Iris pigment epithelial cell (primary cell): ENCODE results near the gene LOXL1.

ENCODE experiments used
- DNase-seq: peaks from one replicate; pipeline ENCODE4 v3.0.0-alpha.2; 2011; ENCODE audit warnings: low read depth

LOXL1 gene

GRCh38 chr15:73899197-73900094 is 26.8 kb upstream of the LOXL1 start:
- no peak for DNase-seq

GRCh38 chr15:73900095-73900712 is 26.1 kb upstream of the LOXL1 start:
- no peak for DNase-seq

DNA sequence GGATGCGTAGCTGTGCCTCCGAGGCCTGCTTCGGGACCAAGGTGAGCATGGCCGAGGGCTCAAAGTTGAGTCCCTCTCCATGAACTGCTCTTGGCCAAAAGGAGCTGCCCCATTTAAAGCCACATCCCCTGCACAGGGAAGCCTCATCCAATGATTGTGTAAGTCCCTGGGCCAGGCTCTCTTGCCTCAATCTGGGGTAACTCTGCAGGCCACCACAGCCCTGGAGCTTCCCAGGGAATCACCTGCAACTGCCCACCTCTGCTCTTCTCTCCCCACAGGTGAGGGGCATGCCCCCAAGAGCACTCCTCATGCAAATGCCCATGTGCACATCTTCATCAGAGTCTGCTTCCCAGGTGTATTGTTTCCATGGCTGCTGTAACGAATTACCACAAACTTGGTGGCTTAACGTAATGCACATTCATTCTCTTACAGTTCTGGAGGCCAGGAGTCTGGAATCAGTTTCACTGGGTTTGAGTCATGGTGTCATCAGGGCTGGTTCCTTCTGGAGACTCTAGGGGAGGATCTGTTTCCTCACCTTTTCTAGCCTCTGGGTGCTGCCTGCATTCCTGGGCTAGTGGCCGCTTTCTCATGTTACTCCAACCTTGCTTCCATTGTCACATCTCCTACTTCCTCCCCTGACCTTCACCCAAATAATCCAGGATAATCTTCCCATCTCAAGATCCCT is 25.0 kb upstream of the LOXL1 start:
- no peak for DNase-seq

DNA sequence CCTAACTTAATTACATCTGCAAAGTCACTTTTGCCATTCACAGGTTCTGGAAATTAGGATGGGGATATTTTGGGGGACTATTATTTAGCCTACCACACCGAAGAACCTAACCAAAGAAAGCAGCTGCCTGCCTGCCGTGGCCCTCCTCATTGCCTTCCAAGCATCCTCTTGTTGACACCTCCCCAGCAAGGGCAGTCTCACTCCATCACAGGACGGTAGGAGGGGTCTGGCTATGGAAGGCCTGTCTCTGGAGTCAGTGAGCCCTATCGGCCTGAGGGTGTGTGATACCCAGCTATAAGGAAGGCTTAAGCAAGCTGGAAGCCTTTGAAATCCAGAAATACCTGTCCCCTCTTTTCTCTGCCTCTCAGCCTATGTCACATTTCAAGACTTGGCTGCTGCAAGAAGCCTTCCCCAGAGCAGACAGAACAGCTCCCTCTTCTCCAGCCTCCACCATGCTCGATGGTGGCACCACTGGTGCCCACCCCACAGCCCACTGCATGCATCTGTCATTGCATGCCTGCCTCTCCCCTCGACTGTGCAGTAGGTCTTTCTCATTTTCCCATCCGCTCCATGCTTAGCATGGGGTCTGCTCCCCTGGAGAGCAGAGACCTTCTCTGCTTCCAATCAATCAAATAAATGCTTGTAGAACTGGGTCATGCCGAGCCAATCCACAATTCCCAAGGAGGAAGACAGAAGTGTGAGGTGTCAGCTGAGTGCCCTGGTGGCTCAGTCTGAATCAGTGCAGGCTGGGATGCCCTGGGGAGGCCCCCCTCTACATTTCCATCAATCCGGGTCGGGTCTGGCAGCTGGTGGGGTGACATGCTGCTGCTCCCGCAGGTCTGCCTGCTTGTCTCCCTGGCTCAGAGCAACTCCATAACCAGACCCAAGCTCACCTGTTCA is 23.9 kb upstream of the LOXL1 start:
- DNase-seq: no peak

GRCh38 chr15:73904026-73904815 is 22.0 kb upstream of the LOXL1 start:
- no peak for DNase-seq

- no peak for DNase-seq
Observed at GRCh38 chr15:73905225-73905827, 20.9 kb upstream of the LOXL1 start.

GRCh38 chr15:73906346-73907034 is 19.8 kb upstream of the LOXL1 start:
- DNase-seq: peak; percentile 58

- no peak for DNase-seq
Observed at GRCh38 chr15:73907035-73907408, 19.2 kb upstream of the LOXL1 start.

DNA sequence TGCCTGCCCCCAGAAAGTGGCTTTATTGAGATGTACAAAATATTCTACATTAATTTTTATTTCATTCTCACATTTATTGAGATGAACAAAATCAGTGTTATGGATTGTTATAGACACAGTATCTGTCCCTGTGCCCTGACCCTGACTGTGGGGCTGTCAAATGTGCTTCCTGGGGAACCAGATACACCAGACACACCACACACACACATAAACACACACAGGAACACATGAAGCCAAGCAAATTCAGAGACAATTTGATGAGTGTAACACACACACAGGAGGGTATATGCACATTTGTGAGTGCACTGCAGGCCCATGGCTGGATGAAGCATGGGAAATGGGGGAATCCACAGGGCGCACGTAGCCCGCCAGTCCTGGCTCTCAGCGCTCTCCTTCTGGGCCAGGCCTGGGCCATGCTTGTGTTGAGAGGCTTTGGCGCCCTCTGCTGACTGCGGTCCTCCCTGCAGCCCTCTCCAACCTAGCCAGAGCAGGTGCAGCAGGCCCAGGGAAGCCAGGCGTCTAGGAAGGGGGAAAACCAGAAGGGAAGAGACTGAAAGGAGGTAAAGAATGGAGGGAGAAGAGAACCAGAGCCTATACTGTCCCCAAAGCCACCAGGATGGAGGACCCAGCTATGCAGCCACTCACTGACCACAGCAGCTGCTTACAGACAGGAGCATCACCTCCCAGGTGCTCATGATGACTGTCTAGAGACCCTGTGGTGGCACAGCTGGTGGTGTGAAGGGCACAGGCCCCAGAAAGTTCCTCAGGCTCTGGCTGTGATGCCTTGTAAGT is 18.0 kb upstream of the LOXL1 start:
- DNase-seq: peak; percentile 67

- no peak for DNase-seq
Observed at GRCh38 chr15:73908822-73909122, 17.5 kb upstream of the LOXL1 start.

GRCh38 chr15:73909651-73910050 is 16.6 kb upstream of the LOXL1 start:
- no peak for DNase-seq

DNA sequence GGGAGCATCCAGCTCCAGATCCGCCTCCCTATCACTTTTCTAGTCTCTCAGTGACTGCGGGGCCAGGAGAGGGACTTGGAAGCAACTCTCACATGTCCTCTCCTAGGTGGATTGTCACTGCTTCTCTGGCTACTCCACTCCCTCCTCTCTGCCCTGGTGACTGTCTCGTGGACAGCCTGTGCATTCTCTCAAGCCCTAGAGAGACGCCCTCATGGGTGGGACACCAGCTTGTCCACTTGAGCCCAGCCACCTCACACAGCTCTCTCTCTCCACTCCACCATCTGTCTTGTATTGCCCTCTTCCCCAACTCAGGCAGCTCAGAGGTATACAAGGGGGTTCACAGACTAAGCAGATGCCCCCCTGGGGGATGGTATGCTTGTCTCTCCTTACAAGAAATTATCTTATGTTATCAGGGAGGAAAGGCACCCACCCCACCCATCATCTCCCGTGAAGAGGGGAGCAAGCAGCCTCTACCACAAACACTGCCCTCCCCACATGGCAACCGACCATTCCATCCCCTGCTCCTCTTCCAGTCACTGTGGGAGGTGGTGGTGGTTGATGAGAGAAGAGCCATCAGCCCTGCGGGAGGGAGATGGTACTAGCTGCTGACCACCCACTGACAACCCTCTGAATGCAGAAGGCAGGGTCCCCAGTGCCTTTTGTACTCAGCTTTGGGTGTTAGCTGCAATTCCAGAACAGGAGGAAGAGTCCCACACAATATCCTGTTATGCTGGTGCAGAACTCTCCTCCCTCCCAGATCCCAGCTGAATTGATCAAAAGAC is 15.5 kb upstream of the LOXL1 start:
- DNase-seq: no peak

DNA sequence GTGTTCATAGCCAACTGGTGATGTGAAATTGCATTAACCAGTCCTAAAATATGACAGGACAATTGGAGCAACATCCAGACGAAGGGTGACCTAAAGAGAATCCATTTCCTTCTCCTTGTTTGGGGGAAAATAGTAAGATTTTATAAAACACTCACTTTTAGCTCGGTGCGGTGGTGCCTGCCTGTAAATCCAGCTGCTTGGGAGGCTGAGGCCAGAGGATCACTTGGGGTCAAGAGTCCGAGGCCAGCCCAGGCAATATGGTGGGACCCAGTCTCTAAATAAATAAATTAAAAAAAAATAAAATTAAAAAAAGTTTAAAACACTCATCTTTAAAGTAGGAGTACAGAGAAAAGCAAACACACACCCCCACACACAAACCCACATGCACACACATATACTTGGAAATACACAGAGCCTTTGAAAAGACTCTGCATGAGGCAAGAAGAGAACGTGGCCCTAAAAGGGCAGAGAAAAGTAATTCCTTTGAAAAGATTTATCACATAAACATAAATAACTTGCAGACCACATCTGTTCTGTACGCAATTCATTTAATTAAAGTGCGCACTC is 14.1 kb upstream of the LOXL1 start:
- DNase-seq: no peak

GRCh38 chr15:73914145-73914544 is 12.1 kb upstream of the LOXL1 start:
- no peak for DNase-seq

GRCh38 chr15:73915082-73915481 is 11.2 kb upstream of the LOXL1 start:
- DNase-seq: peak; percentile 36

DNA sequence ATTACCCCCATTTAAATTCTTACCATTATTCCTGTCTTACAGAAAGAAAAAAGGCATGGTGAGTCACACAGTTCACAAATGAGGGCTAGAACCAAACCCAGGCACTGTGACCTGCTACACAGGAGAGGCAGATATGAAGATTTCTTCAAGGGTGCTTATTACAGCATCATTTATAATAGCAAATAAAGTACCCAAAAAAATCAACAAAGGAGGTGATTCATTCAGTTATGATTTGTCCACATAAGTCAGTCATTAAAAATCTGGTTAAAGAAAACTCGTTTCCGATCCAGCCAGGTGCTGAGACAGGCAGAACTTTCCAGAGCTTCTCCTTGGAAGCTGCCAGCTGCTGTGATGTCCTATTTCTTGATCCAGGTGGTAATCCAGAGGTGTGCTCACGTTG is 7.5 kb upstream of the LOXL1 start:
- no peak for DNase-seq

DNA sequence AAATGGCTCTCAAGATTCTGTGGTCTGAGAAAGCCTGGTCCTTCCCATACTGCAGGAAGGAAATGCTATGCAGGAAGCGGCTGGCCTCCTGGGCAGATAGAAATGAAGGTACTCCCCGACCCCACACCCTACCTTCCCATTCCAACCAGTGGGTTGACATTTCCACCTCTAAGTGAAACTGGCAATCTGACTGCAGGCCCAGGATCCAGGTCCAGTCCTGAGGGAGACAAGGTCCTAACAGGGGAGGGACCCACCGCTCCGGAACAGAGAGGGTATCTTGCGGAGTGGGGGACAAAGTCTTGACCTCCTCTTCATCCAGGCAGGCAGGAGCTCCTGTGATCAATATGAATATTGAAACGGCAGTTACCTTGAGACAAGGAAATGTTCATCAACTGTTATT is 6.6 kb upstream of the LOXL1 start:
- no peak for DNase-seq

DNA sequence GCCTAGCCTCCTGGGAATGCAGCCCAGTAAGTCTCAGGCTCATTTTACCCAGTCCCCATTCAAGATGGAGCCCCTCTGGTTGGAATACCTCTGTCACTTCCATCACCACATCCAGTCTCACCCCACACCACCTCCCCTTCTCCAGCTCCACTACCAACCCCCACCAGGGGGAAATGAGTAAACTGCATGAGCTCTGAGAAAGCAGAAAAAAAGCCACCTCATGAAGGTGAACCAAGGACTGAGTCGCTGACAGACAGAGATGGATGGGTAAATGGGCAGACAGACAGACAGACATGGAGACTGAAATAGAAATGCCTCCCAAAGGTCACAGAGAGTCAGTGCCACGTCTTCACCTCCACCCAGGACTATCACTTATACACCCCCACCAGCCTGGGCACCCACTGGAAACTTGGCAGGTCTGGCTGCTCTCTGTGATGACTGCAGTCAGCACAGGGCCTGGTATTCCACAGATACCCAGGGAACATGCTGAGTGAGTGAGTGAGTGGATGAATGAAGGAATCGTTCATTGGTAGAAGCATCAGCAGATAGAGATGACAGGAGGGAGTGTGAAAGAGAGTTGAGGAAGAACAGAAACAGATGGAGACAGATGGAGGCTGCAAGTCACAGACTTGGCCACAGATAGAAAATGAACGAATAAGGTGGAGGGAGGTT is 4.9 kb upstream of the LOXL1 start:
- DNase-seq: no peak
